GM12874 (cell line): Measurements from ENCODE around the gene FCHO2.
A peak's percentile ranks its signal among the peaks of the same experiment; 100 is the strongest.

Experiments used
- TF ChIP-seq, protein P1 (sequence below): IDR thresholded peaks from 2 replicates; pipeline ENCODE4 v1.5.1; 2011; ENCODE audit warnings: low read depth, mild to moderate bottlenecking, control low read depth, low read length, moderate library complexity; ENCODE audit not compliant: insufficient read depth

FCHO2 gene

DNA sequence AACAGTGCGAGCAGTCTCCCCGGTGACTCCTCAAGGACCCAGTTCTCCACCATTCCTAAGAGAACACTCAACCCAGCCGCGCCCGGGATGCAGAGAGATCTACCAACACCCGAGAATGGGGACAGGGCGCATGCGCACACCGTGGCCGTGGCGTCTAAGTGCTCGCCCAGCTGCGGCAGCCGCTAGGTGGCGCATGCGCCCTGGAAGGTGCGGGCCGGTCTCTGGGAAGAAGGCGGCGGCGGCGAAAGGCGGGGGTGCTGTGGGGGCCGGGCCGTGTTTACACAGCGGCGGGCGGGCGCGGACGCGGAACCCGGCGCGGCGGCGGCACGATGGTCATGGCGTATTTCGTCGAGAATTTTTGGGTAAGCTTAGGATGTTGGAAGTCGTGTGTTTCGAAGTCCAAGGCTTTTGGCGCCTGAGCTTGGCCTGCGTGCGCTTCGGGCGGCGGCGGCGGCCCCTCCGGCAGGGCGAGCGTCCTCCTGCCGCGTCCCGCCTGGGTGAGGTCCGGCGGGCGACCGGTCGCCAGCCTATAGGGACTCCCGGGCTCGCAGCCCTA, at the start of gene FCHO2:
Gene FCHO2, plus strand, starts transcription at position 274 of the 556 bp plus-strand sequence. Its CDS starts 56 bp downstream, at position 330.
- TF ChIP-seq, protein P1, sequence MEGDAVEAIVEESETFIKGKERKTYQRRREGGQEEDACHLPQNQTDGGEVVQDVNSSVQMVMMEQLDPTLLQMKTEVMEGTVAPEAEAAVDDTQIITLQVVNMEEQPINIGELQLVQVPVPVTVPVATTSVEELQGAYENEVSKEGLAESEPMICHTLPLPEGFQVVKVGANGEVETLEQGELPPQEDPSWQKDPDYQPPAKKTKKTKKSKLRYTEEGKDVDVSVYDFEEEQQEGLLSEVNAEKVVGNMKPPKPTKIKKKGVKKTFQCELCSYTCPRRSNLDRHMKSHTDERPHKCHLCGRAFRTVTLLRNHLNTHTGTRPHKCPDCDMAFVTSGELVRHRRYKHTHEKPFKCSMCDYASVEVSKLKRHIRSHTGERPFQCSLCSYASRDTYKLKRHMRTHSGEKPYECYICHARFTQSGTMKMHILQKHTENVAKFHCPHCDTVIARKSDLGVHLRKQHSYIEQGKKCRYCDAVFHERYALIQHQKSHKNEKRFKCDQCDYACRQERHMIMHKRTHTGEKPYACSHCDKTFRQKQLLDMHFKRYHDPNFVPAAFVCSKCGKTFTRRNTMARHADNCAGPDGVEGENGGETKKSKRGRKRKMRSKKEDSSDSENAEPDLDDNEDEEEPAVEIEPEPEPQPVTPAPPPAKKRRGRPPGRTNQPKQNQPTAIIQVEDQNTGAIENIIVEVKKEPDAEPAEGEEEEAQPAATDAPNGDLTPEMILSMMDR: peak; percentile 91

DNA sequence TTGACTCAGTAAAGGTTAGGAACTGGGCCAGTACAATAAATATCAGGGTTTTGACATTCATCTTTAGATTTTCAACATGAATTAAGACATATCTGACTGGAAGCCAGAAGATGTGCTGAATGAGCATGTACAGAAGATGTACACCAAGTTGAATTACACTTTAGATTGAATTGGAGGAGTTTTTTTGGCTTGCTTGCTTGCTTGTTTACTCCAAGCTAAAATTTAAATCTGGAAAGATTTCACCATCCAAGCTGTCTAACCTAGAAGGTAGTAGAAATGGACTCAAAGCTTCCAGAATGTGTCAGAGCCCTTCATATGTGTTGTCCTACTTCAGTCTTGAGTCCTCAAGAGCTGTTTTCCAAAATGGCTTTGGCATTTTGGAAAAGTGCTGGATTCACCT, 49.0 kb upstream of the FCHO2 start:
- TF ChIP-seq, protein P1: no peak

- TF ChIP-seq, protein P1: no peak
These were observed 47.2 kb upstream of the FCHO2 start for GRCh38 chr5:72908664-72909063.

- TF ChIP-seq, protein P1: no peak
These were observed 38.5 kb upstream of the FCHO2 start for GRCh38 chr5:72917371-72917776.

- TF ChIP-seq, protein P1: no peak
These were observed 34.9 kb upstream of the FCHO2 start for GRCh38 chr5:72920690-72921502.

- TF ChIP-seq, protein P1: no peak
These were observed 34.0 kb upstream of the FCHO2 start for GRCh38 chr5:72921886-72922285.

- TF ChIP-seq, protein P1: no peak
These were observed 33.4 kb upstream of the FCHO2 start for GRCh38 chr5:72922422-72922821.
